ENCODE data around the gene FRMD4A. TPM values are rescaled to one million over a fixed set of nuclear protein-coding genes. Genes with fewer than 3 reads are reported as not detected.

The FRMD4A gene
- total RNA-seq, 4 donors from 2014 or later = 4.4 to 7.1 (median 5.2) TPM

GRCh38 chr10:13729586-13730305, 601.0 kb downstream of the FRMD4A start:
- H3K27me3 ChIP-seq = no peaks in the 10 kb centered on the region
- no peak for ATAC-seq
- H3K9me3 ChIP-seq = no peaks in the 10 kb centered on the region
- no peak overlapping the region for H3K4me3 ChIP-seq
- H3K4me1 ChIP-seq = no peaks in the 10 kb centered on the region
- no peak for DNase-seq
- TF ChIP-seq POLR2A (IDR thresholded peaks at IDR 0.05) (no peak), CTCF (IDR thresholded peaks at IDR 0.05 in 4 of 5, conservative IDR thresholded peaks at IDR 0.05 in 1 of 5) (no peak)
- intact Hi-C loops (cut with DNase I; ENCODE audit: low total_unique reads) (no loop called here), in situ Hi-C loops (cut with MboI; ENCODE audit: low sequenced_read_pairs in 4 of 4) (no loop called here)
- no peaks in the 10 kb centered on the region for H3K36me3 ChIP-seq
- H3K27ac ChIP-seq = no peak overlapping the region

GRCh38 chr10:13728898-13729535, 601.7 kb downstream of the FRMD4A start:
- Histone ChIP-seq H3K36me3 (no peaks in the 10 kb centered on the region), H3K27ac (no peak overlapping the region), H3K4me3 (no peak overlapping the region), H3K27me3 (no peaks in the 10 kb centered on the region), H3K9me3 (no peaks in the 10 kb centered on the region), H3K4me1 (no peaks in the 10 kb centered on the region)
- intact Hi-C loops (cut with DNase I; ENCODE audit: low total_unique reads) (no loop called here), in situ Hi-C loops (cut with MboI; ENCODE audit: low sequenced_read_pairs in 4 of 4) (no loop called here)
- ATAC-seq = no peak
- TF ChIP-seq POLR2A (IDR thresholded peaks at IDR 0.05) = no peak
- TF ChIP-seq CTCF (IDR thresholded peaks at IDR 0.05 in 4 of 5, conservative IDR thresholded peaks at IDR 0.05 in 1 of 5) = no peak
- DNase-seq = no peak

- H3K27ac ChIP-seq = no peak overlapping the region
- TF ChIP-seq CTCF (IDR thresholded peaks at IDR 0.05 in 4 of 5, conservative IDR thresholded peaks at IDR 0.05 in 1 of 5) (no peak), POLR2A (IDR thresholded peaks at IDR 0.05) (no peak)
- H3K36me3 ChIP-seq = no peaks in the 10 kb centered on the region
- H3K27me3 ChIP-seq = no peaks in the 10 kb centered on the region
- H3K4me3 ChIP-seq = no peak overlapping the region
- H3K4me1 ChIP-seq = no peaks in the 10 kb centered on the region
- DNase-seq (no peak), ATAC-seq (no peak)
- no peaks in the 10 kb centered on the region for H3K9me3 ChIP-seq
- in situ Hi-C loops (cut with MboI; ENCODE audit: low sequenced_read_pairs in 4 of 4) (no loop called here), intact Hi-C loops (cut with DNase I; ENCODE audit: low total_unique reads) (no loop called here)
Measured at GRCh38 chr10:13725594-13725993, 605.1 kb downstream of the FRMD4A start.

GRCh38 chr10:13724484-13724883, 606.2 kb downstream of the FRMD4A start:
- DNase-seq (no peak), ATAC-seq (no peak)
- Histone ChIP-seq H3K4me3 (no peak overlapping the region), H3K27me3 (no peaks in the 10 kb centered on the region), H3K4me1 (no peaks in the 10 kb centered on the region), H3K36me3 (no peaks in the 10 kb centered on the region), H3K9me3 (no peaks in the 10 kb centered on the region), H3K27ac (no peak overlapping the region)
- intact Hi-C loops (cut with DNase I; ENCODE audit: low total_unique reads) (no loop called here), in situ Hi-C loops (cut with MboI; ENCODE audit: low sequenced_read_pairs in 4 of 4) (no loop called here)
- no peak for TF ChIP-seq POLR2A (IDR thresholded peaks at IDR 0.05)
- TF ChIP-seq CTCF (IDR thresholded peaks at IDR 0.05 in 4 of 5, conservative IDR thresholded peaks at IDR 0.05 in 1 of 5) = no peak
